Ramos (cell line): ENCODE data around the gene HPDL.
"Not testable (repeated sequence)": the region's sequence is repeated elsewhere in the genome, so short reads cannot be mapped to it uniquely, and the experiment has no call there.

ENCODE experiments used
- in situ Hi-C: fragments of 300-500 bp; cut with MboI; formaldehyde crosslinking; loops from one replicate; pipeline ENCODE4 v1.14.3; 2022; ENCODE audit warnings: low sequenced_read_pairs; ENCODE audit not compliant: unreplicated experiment

The HPDL gene

DNA sequence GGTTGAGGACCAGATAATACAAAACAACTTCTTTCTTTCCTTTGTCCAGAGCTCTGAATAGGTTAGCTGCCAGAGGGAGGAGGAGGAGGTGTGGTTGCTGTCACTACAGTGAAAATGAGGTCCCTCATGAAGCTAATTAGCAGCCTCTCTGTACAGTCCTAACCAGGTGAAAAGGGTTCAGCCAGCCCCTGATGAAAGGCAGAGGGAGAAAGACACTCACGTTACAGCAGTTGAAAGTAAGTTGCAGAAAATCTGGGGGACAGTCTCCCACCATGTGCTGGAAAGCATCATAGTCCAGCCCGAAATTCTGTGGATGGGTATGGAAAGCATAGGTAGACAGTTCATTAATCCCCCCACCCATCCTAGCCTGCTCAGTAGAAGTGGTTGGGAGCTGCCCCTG lies 19.8 kb downstream of the HPDL start:
- in situ Hi-C loops, result loop anchor here (5.0 kb wide), 1 partner anchor 146 kb away; the partner anchor contains the start of gene TESK2

DNA sequence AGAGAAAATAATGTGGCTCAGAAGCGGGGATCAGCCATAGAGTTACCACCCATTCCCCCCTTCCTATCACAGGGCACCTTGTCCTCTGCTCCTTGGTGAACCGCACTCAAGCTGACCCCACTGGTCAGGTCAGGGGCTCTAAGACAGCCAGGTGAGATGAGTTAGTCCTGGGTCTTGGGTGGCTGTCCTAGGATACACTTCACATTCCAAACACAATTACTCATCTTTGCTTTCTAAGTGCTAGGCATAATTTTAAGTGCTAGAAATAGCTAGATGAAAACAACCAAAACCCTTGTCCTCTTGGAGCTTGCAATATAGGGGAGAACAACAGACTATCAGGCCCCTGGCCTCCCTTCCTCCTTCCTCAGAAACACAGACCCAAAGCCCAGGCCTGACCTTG lies 21.3 kb downstream of the HPDL start:
- in situ Hi-C loops, result loop anchor here (5.0 kb wide), 1 partner anchor 144 kb away; the partner anchor contains the start of gene TESK2

DNA sequence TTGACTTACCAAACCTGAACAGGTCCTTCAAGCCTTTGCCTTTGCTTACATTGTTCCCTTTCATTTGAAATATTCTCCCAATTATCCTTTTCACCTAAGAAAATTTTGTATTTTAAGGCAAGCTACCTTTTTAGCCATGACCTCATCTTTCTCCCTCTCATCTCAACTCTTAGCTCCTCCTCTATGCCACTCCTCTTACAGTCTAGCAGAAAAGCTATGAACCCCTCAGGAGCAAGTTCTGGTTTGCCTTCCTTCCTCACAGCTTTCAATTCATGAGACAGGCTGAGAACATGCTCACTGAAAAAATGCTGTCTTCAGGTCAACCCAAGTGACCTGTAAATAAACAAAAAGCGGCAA lies 21.9 kb downstream of the HPDL start:
- in situ Hi-C loops, result loop anchor here (5.0 kb wide), 1 partner anchor 144 kb away; the partner anchor contains the start of gene TESK2

DNA sequence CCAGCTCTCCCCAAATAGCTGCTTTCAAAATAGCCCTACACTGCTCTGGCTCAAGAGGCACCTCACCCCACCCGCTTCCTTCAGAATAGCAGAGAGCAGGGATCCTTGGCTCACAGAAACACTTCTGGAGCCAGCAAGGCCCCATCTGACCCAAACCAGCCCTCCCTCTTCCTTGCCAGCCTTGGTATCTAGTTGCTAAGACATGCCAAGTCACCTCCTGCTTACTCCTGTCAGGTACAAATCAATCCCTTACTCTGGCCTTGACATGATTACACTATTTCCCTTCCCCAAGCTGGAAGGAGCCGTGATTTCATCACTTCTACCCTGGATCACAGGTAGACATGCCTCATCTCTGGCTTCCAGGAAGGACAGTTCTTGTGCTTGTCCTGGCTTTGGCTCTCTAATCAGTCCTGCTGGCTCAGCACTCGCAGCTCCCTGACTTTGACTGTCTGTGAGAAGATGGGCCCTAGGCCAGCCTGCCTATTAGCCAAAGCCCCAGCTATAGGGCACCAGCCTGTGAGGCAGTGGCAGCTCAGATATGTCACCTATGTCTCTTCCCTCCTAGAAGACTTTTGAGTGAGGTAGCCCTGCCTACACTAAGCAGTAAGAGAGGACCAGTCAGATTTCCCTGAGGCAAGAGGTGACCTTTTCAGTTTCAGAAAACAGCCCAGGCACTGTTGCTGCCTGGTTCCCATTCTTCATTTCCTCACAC lies 22.4 kb downstream of the HPDL start:
- in situ Hi-C loops, result loop anchor here (5.0 kb wide), 1 partner anchor 143 kb away; the partner anchor contains the start of gene TESK2

DNA sequence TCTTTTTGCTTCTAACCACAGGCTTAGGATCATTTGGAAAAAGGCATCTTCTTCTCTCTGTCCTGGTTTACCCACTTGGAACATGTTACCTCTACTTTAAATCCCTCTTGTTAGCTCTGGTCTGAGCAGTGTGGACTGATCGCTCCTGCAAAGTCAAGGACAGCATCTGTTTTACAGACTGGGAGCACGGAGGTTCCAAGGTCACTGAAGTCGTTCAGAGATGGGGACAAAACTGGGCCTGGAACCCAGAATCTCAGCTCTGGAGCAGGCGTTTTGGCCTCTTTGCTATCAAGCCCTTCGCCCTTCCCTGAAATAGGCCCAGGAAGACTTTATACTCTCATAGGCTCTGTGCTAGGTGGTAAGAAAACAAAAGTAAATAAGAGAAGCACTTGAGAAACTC lies 24.8 kb downstream of the HPDL start:
- in situ Hi-C loops, result no loop called here

DNA sequence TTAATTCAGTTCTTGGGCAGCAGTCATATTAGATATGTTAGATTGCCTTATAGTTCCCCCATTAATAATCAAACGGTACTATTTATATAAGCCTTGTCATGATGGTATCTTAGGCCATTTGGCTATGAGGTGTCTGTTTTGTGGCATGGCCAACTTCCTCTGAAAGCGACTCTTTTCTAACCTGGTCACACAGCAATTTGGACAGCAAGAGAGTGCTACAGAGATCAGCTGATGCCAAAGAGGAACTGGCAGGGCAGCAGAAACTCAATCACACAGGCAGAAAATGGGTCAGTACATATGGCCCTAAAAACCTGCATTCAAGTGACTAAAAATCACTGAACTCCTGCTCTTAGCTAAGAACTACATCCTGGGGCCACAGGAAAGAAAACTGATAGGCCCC lies 27.0 kb downstream of the HPDL start:
- in situ Hi-C loops, result no loop called here

DNA sequence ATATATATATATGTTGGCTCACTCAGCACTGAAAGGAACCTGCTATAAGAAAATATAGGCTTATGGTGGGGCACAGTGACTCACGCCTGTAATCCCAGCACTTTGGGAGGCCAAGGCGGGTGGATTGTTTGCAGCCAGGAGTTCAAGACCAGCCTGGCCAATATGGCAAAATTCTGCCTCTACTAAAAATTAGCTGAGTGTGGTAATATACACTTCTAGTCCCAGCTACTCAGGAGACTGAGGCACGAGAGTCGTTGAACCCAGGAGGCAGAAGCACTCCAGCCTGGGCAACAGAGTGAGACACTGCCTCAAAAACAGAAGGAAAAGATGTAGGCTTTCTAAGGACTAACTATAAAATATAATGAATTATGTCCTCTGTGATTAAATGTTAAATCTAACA lies 28.1 kb downstream of the HPDL start:
- in situ Hi-C loops, result no loop called here

DNA sequence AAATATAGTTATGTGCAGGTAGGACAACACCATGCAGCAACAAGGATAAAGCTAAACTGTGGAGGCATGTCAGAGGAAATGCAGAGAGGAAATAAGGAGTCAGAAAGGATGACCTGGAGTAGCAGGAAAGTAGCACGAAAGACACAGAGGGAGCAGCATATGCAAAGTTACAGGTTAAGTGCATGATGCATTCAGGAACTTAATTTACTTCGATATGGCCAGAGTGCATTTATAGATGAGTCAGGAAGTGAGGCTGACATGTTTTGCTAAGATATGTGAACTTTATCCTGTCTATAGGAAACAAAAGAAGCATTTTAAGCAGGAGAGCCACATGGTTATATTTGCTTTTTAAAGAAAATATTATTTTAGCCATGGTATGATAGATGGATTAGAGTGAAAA lies 29.0 kb downstream of the HPDL start:
- in situ Hi-C loops, result no loop called here

DNA sequence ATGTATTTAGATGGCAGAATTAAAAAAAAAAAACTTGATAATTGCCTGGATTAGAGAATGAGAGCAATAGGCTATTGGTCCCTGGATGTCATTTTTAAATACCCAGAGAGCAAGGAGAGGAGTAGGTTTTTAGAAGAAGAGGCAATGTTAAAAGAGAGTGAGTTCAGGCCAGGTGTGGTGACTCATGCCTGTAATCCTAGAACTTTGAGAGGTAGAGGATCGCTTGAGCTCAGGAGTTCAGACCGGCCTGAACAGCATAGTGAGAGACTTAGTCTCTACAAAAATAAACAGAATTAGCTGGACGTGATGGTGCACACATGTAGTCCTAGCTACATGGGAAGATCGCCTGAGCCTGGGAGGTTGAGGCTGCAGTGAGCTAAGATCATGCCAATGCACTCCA lies 29.5 kb downstream of the HPDL start:
- in situ Hi-C loops, result no loop called here

DNA sequence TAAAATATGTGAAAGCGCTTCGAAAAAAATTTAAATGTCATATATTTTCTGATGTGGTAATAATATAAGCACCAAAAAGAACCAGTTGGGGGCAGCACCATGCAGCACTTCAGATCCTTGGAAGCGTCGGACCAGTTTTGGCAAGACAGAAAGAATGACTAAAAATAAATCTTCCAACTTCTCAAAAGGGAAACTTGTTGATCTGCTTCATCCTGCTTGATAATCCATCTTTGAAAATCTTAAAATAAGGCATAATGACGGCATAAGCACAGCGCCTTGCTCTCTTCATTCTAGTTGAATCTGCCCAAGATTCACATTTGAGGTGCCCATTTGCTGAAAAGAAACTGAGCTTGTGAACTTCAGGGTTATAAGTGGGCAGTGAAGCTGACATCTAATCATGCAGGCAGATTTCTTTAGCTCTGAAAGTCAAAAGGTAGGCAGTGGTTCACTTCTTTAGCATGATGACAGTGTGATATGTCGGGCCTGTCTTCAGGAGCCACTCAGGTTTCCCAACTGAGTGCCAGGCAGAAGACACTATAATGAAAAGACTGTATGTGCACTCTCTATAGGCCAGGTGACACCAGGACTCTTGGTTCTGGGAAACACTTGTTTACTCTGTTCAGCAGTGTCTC lies 33.3 kb downstream of the HPDL start:
- in situ Hi-C loops, result no loop called here

DNA sequence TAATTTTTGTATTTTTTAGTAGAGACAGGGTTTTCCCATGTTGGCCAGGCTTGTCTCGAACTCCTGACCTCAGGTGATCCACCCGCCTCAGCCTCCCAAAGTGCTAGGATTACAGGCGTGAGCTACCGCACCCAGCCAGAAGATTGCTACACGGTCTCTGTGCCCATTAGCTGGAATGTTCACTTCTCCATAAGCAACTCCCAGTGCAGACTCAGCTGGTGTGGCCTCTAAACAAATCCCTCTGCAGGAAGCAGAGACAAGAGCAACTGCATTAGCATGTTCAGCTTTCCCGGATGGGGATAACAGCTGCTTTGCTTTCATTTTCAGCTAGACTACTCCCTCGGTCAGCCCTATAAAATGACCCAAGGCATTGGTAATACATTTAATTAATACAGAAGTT lies 34.3 kb downstream of the HPDL start:
- in situ Hi-C loops, result not testable (repeated sequence)

DNA sequence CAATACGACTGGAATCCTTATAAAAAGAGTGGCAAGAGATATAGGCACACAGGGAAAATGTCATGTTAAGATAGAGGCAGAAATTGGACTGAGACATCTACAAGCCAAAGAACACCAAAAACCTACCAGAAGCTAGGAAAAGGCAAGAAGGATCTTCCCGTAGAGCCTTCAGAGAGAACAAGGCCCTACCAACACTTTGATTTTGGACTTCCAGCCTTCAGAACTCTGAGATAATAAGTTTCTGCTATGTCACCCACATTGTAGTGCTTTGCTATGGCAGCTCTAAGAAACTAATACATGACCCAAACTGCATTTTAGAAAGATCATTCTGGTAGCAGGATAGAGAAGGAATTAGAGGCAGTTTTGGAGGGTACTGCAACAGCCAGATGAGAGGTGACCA lies 37.6 kb downstream of the HPDL start:
- in situ Hi-C loops, result no loop called here

DNA sequence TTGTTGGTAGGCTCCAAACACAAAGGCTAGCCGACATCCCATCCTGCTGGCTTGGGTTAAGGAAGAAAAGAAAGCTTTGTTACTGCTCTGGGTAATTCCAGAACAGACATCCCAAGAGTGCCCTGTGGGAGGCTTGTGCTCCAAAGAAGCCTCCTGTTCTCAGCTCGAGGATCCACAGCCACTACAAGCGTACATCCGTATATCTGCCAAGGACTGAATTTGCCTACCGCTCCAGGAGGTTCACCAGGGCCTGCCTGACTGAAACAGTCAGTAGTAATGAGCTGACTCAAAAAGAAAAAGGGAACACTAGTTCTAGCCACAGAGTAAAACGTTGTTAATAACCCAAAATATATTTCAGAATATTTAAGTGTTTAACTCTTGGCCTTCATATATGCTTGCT lies 38.4 kb downstream of the HPDL start:
- in situ Hi-C loops, result no loop called here

DNA sequence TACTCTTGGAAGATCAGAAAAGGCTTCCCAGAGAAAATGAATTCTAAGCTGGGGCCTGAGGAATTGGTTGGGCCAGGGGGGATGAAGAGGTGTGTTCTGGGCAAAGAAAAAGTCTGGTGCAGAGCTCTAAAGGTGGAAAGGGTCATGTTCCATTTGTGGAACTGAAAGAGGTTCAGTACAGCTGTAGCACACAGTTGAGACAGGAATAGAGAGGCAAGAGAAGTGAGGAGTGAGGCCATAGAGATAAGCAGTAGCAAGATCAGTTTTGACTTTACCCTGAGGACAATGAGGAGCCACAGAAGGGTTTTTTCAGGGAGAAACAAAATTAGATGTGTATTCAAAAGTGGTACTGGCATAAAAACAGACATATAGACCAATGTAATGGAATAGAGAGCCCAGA lies 43.9 kb downstream of the HPDL start:
- in situ Hi-C loops, result no loop called here

DNA sequence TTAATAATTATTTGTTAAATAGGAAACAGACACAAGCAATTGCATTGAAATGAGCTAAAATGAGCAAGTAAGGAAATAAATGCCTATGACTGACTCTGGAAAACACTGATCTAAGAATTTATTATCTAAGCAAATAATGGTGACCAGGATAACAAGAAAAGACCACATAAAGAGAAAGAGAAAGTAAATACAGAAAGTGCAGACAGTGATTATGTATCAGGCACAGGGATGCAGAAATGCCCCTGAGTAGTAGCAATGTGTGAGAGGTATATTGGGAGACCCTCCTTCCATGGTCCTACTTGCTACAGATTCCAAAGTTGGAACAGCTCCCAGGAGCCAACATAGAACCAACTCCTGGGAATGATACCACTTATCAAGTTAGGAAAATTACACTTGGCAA lies 46.9 kb downstream of the HPDL start:
- in situ Hi-C loops, result no loop called here

DNA sequence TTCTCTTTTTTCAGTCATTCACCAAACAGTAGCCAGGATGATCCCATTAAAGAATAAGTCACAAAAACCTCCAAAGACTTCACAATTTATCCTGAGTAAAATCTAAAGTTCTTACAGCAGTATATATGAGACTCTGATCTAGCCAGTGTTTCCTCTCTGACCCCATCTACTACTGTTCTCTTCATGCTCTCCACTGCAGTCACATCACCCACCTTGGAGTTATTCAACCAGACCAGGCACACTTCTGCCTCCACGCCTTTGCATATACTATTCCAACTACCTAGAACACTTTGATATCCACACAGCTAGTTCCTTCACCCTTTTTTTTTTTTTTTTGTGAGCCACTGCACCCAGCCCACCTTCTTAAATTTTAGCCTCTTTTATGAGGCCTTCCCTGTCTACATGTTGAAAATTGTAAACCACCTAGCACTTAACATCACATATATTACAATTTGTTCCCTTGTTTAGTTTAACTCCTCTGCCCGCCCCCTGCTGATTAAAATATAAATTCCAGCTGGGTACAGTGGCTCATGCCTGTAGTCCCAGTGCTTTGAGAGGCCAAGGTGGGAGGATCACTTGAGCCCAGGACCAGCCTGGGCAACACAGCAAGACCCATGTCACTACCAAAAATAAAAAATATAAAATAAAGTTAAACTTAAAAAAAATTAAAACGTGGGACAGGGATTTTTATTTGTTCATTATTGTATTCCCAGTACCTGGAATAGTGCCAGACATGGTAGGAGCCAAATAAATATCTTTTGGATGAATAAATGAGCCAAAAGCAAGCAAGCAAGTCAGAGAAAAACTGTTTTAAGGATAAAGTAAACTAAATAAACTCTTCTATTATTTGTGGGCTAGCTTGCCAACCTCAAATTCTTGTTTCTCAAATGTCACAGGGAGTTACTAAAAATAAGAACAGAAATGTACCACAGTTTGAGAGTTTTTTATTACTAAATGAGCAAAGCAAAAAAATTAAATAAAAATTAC lies 48.7 kb downstream of the HPDL start:
- in situ Hi-C loops, result no loop called here

DNA sequence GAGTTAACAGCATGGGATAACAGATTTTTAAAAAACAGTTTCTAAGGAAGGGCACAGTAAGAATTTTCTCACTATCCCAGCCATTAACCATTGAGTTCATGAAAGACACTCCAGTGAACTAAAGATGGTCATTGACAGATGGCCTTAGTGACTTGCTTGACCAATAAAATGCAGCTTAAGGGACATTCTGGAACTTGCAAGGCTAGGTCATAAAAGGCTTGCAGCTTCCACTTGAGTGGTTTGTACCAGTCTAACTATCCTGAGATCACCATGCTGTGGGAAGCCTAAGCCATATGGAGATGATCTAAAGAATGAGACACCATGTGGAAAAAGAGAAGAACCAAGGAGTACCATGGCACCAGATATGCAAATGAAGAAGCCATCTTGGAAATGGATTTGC lies 51.5 kb downstream of the HPDL start:
- in situ Hi-C loops, result no loop called here
